HG03045 (cell line): Measurements from ENCODE around the gene ERG.

Experiments
- ATAC-seq: cut with Tn5 transposase; IDR thresholded peaks from one replicate; pipeline ENCODE4 v1.9.1; 2021; ENCODE audit warnings: mild to moderate bottlenecking, moderate library complexity; ENCODE audit not compliant: unreplicated experiment

The ERG gene

DNA sequence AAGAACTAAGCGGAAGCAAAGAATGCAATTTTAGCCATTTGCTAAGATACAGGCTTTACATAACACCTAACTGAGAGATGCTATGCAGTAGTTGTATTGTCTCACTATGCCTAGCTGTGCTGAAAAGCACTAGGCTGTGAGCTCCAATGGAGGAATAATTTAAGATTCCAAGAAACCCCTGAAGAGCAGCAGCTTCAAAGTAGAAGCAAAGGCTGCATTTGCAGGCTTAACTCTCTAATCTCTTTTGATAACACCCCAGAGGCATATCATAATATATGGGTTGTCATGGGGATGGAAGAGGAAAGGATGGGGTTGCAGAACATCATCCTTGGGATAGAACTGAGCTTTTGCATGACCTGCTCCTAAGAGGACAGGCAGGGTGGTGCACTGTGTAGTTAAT is 102.0 kb downstream of the ERG start:
- no peak for ATAC-seq

DNA sequence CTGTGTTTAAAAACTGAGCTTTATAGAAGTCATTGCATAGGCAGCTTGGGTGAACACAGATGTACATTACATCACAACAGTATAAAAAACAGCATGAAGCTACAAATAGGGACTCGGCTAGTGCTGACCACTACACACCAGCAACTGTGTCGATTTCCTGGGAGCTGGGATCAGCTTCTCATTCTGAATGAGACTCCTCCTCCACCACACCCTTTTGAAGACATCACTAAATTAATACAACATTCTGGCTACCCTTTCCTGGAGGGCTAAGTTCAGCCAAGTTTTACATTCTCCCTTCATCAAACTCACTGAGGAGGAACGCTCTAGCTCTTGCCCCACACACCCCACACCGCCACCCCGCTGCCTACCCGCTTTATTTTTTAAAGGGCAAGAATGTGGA is 102.7 kb downstream of the ERG start:
- no peak for ATAC-seq

DNA sequence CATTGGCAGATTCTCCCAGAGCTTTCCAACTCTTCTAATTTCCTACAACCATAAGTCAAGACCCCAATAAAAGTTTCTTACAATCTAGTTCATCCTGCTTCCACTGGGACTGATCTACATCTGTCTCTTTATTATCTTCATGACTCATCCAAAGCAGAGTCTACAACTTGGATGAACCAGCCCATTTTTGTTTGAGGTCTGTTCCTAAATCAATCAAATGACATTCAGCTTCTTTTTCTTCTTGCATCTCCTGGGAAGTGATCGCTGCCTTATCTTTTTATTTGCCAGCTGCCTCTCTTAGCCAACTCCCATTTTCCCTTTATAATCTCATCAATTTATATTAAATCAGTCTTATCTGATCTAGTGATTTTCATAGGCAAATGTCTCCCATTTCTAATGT is 105.6 kb downstream of the ERG start:
- no peak for ATAC-seq

DNA sequence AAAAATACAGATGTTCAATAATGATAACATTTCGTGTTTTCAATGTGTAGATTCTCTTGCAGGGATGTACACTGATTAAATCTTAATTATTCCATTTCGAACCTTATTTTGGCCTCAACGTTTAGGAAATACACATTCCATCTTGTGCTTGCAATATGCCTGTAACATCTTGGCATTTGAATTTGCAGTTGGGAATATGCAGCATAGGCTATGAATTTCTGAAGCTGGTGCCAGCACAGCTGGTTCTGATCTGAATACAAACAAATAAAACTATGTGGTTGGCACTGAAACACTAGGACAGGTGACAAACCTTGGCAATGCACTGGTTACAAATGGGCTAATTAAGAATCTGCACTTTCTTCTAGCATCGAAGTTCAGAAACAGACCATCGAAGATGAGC is 108.4 kb downstream of the ERG start:
- no peak for ATAC-seq

DNA sequence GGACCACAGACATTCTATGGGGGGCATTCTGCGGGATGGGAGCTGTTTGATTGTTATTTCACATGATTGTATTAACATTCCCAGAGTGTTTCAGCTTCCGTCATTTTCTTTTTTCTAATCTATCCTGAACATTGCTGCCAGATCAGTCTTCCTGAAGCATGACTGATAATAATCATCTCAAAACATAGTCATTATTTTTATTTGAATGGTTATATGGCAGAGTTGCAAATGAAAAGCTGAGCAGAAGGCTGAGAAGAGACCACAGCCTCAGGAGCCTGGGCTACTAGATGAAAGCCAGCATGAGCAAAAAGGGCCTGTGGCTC is 109.0 kb downstream of the ERG start:
- ATAC-seq, result no peak

- ATAC-seq, result no peak
Observed at GRCh38 chr21:38388647-38389353, 109.5 kb downstream of the ERG start.

DNA sequence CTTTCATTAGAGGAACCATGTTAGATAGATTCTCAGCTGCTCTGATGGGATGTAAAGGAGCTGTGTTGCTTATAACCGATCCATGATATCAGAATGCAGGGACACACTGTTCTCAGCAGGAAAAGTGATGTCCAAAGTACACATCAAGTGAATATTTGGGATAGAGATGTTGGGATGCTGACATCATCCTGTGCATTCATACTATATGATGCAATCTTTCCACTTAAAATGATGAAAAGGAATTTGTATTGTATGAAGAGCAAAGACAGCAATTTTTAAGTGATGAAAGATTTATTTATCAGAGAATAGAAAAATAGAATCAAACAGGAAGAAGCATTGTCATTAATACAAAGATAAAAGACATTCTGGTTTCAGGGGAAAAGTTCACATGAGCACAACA is 110.1 kb downstream of the ERG start:
- no peak for ATAC-seq

- ATAC-seq, result no peak
Observed at GRCh38 chr21:38386967-38387366, 111.3 kb downstream of the ERG start.

DNA sequence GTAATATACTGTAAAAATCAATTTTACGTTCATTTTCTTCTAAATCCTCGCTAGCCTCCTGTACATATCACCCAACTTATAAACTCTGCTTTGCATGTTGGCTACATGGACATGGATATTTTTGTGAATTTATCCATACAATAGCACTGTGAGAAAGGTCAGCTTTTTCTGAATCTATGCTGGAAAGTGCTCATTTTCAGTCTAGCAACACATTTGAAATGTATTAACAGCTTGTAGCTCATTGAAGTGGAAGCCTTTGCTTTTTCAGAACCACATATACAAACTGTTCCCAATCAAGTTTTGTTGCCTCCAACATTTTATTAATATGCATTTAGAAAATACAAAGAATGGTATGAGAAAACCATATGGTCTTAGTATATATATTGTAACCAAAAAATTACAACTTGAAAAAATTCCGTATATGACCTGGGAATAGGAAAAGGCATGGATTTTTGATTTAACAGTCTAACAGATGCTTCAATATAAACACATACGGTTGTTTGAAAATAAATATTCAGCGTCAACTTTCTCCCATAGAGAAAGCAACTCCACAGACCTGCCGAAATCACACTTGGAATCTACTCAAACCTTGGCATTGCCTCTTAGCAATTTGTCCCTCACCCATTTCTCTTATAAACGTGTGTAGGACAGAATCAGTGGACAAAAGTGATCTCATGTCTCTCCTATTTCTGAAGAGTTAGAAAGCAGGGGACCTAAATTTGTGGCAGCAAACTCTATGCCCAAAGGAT is 112.7 kb downstream of the ERG start:
- no peak for ATAC-seq

DNA sequence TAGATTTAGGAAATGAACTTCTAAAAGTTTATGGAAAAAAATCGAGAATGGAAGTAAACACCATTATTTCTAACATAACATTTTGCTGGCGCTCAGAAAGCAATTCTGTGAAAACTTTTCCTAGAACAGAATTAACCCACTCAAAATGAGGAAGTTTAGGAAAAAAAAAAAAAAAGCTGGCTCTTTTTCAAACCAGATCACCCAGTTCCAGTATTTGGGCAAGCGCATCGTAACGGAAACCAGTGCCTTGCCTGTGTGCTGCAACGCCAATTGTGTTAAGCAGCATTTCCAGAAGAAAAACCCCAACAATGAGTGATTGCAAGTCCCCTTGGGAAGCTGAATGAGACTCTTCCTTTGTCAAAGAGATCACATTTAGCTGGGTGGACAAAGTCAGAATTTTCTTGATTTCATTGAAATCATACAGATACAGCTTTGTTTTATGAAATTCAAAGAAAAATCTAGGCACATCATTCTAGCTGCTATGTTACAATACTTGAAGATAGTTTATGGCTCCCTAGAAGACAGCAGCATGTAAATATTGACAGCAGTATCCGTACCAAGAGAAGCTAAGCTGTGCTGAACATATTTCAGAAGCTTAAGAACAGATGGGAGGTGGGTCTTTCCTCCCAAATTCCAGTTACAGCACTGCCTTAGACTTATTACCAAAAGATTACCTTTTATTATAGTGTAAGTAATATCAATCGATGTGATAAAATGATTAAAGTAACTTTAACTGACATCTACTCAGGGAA is 113.4 kb downstream of the ERG start:
- no peak for ATAC-seq

DNA sequence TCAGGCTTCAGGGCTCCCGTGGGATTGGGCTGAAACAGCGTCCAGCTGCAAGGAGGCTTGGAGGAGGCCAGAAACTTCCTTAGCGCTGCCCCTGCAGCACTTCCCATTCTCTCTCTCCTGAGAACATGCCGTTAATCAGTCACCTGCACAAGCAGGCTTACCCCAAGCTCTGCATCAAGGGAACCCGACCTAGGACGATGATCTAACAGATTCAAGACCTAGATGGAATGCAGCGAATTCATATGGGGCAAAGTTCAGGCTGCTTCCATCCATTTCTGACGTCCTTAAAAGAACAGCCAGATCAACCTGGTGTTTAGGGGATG is 114.1 kb downstream of the ERG start:
- no peak for ATAC-seq

- ATAC-seq, result no peak
Observed at GRCh38 chr21:38383411-38384237, 114.7 kb downstream of the ERG start.

GRCh38 chr21:38380481-38381137 is 117.7 kb downstream of the ERG start:
- ATAC-seq, result no peak

- ATAC-seq, result no peak
Observed at GRCh38 chr21:38379147-38379546, 119.1 kb downstream of the ERG start.

DNA sequence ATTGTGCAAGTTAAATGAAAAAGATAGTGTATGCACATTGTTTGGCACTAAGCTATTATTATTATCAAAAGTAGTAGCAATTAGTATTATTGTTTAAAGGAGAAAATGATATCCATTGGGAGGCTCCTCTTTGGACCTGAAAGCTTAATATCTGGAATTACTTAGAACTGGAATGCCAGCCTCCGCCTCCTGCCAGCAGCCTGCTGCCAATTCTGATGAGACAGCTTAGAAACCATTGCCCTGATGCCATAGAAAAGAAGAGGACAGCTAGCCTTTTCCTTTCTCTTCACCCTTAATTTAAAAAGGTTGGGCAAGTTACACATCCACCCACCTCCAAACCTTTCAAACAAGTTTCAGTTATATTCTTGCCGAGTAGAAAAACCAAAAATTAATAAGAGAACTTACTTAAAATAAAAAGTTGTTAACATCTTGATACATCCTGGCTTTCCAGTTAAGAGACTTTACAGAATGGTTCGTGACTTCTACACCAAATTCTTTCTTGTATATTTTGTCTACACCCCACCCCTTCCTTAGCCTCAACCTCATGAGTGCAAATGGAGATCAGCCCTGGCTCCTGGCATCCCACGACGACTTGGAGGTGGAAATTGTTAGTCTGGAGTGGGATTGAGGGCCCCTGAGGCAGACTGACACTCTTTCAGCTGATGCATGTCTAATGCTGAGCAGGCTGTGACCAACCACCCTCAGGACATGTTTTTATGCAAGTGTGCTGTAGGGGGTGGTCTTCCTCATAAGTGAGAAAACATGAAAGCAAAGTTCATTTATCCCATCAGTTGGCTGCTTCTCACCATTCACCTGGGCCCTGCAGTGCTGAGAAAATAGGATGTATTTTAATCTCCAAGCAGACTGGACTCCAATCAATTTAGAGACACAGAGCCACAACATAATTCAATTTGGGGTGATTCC is 120.8 kb downstream of the ERG start:
- no peak for ATAC-seq

- no peak for ATAC-seq
Observed at GRCh38 chr21:38376693-38377092, 121.6 kb downstream of the ERG start.

DNA sequence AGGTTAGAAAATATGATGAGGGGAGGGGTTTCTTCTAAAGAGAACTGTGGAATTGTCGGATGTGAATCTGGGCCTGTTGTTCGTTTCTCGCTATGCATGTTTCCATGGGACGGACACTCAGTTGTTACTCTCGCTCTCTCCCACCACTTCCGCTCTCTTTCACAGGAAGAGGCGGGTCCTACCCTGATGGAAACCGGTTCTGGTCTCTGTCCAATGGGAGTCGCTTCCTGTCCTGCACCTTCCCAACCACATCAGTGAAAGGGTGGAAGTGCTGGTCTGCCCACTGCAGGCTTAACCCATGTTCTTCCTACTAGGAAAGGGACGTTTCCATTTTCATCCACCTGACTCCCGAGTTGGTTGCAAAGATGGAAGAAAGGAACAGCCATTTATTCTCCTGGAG is 122.0 kb downstream of the ERG start:
- no peak for ATAC-seq

DNA sequence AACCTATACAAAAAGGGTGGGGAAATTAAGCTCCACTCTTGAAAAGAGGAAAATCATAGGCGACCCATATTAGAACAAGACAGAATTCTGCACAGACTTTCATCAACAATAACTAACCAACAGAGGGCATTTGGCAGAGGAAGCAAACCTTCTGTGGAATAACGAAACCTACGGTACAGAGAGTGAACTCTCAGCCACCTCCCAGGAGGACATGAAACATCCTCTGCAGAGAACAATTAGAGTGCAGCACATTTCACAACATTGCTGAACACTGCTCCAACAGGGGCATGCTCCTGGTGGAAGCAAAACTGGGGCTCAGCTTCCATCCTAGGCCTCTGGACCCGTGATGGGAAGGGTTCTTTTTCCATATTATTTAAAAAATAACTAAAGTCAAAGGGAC is 130.6 kb downstream of the ERG start:
- ATAC-seq, result no peak

- no peak for ATAC-seq
Observed at GRCh38 chr21:38365521-38365920, 132.8 kb downstream of the ERG start.

DNA sequence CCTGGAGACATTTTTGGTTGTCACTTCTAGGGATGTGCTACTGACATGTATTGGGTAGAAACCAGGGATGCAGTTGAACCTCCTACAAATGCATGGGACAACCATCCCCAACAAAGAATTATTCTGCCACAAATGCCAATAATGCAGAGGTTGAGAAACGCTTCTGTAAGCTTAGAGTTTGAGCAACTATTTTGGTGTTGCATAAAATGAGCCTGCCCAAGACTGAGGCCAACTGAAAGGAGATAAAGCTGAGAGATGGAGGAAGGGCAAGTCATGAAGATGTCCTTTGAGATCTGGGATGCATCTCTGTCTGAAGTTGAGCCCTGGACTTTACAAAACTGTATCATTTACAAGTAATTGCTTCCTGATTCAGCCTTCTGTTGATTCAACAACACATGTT is 134.6 kb downstream of the ERG start:
- ATAC-seq, result no peak
